HEK293T (cell line): Measurements from ENCODE around the gene HOXA7.

ENCODE experiments used
- ARNT ChIP-seq: fragments of 450-650 bp; IDR thresholded peaks from 2 replicates; pipeline ENCODE4 v1.6.1; 2017; ENCODE audit warnings: mild to moderate bottlenecking
- BHLHE40 ChIP-seq: fragments of 450-650 bp; IDR thresholded peaks from 2 replicates; pipeline ENCODE4 v1.6.1; 2016; ENCODE audit warnings: mild to moderate bottlenecking, moderate library complexity, borderline replicate concordance
- CTBP1 ChIP-seq: fragments of 450-650 bp; IDR thresholded peaks from 2 replicates; pipeline ENCODE4 v1.6.1; 2016; ENCODE audit warnings: borderline replicate concordance
- ELF4 ChIP-seq: fragments of 450-650 bp; IDR thresholded peaks from 2 replicates; pipeline ENCODE4 v1.6.1; 2017; ENCODE audit warnings: antibody characterized with exemption
- FOXM1 ChIP-seq: fragments of 450-650 bp; IDR thresholded peaks from 2 replicates; pipeline ENCODE4 v1.6.1; 2017; ENCODE audit warnings: mild to moderate bottlenecking, borderline replicate concordance
- HDGF ChIP-seq: fragments of 450-650 bp; IDR thresholded peaks from 2 replicates; pipeline ENCODE4 v1.6.1; 2017; ENCODE audit warnings: antibody characterized with exemption, borderline replicate concordance
- LEF1 ChIP-seq: fragments of 450-650 bp; IDR thresholded peaks from 2 replicates; pipeline ENCODE4 v1.6.1; 2017; ENCODE audit warnings: mild to moderate bottlenecking, borderline replicate concordance
- NFRKB ChIP-seq: fragments of 450-650 bp; IDR thresholded peaks from 2 replicates; pipeline ENCODE4 v1.6.1; 2016; ENCODE audit warnings: mild to moderate bottlenecking, moderate library complexity
- PKNOX1 ChIP-seq: fragments of 450-650 bp; IDR thresholded peaks from 2 replicates; pipeline ENCODE4 v1.6.1; 2016
- SP1 ChIP-seq: fragments of 450-650 bp; IDR thresholded peaks from 2 replicates; pipeline ENCODE4 v1.6.1; 2017
- SUZ12 ChIP-seq: fragments of 450-650 bp; IDR thresholded peaks from 2 replicates; pipeline ENCODE4 v1.6.1; 2016; ENCODE audit warnings: mild to moderate bottlenecking
- TARDBP ChIP-seq: fragments of 450-650 bp; IDR thresholded peaks from 2 replicates; pipeline ENCODE4 v1.6.1; 2016
- ZNF384 ChIP-seq: fragments of 450-650 bp; IDR thresholded peaks from 2 replicates; pipeline ENCODE4 v1.6.1; 2016

- TF ChIP-seq ZNF384 (no peak), CTBP1 (peak; percentile 79; the same call in 1 of the 2 replicates), BHLHE40 (no peak), PKNOX1 (peak; percentile 96), SP1 (no peak), NFRKB (no peak), FOXM1 (no peak), TARDBP (no peak), ELF4 (no peak), LEF1 (0 out of 2 replicates have a peak, but pooled peaks have one; percentile 65), ARNT (no peak), SUZ12 (no peak), HDGF (no peak)
Observed at GRCh38 chr7:27112955-27113949, 43.2 kb downstream of the HOXA7 start.
